ENCODE measurements around the gene GATA3.

GATA3 gene

GRCh38 chr10:8042721-8043568 is 11.5 kb upstream of the GATA3 start:
- TF ChIP-seq CTCF (IDR thresholded peaks at IDR 0.05; ENCODE audit: low read depth, low read length), result no peak
- DNase-seq (ENCODE audit: low read depth in 2 of 2), result no peak

GRCh38 chr10:8043569-8044306 is 10.8 kb upstream of the GATA3 start:
- H3K4me3 ChIP-seq (replicated peaks in 1 of 2; ENCODE audit: low read depth in 2 of 2, low read length in 2 of 2), result no peak overlapping the region

More at GRCh38 chr10:8042721-8043568, 11.5 kb upstream of the GATA3 start:
- H3K4me3 ChIP-seq (replicated peaks in 1 of 2; ENCODE audit: low read depth in 2 of 2, low read length in 2 of 2), result no peak overlapping the region

GRCh38 chr10:8044331-8044907 is 10.1 kb upstream of the GATA3 start:
- no peak for TF ChIP-seq CTCF (IDR thresholded peaks at IDR 0.05; ENCODE audit: low read depth, low read length)
- no peak for DNase-seq (ENCODE audit: low read depth in 2 of 2)
- no peak overlapping the region for H3K4me3 ChIP-seq (replicated peaks in 1 of 2; ENCODE audit: low read depth in 2 of 2, low read length in 2 of 2)

More at GRCh38 chr10:8043569-8044306, 10.8 kb upstream of the GATA3 start:
- peak; percentile 0 for TF ChIP-seq CTCF (IDR thresholded peaks at IDR 0.05; ENCODE audit: low read depth, low read length)
- DNase-seq (ENCODE audit: low read depth in 2 of 2), result no peak

- DNase-seq (ENCODE audit: low read depth in 2 of 2), result no peak
- peak overlapping the region; percentile 35 to 36 for H3K4me3 ChIP-seq (replicated peaks in 1 of 2; ENCODE audit: low read depth in 2 of 2, low read length in 2 of 2)
Measured at GRCh38 chr10:8044908-8045725, 9.4 kb upstream of the GATA3 start.

GRCh38 chr10:8045726-8046494 is 8.6 kb upstream of the GATA3 start:
- no peak overlapping the region for H3K4me3 ChIP-seq (replicated peaks in 1 of 2; ENCODE audit: low read depth in 2 of 2, low read length in 2 of 2)
- no peak for TF ChIP-seq CTCF (IDR thresholded peaks at IDR 0.05; ENCODE audit: low read depth, low read length)
- DNase-seq (ENCODE audit: low read depth in 2 of 2), result no peak

More at GRCh38 chr10:8044908-8045725, 9.4 kb upstream of the GATA3 start:
- TF ChIP-seq CTCF (IDR thresholded peaks at IDR 0.05; ENCODE audit: low read depth, low read length), result no peak

Measured in cardiac fibroblast (primary cell).